NCI-H446 (cell line): Measurements from ENCODE around the gene CUL4A.
A peak's percentile ranks its signal among the peaks of the same experiment; 100 is the strongest.

Source experiments
- DNase-seq, 2 experiments: peaks; one replicate each; lab custom pipeline; 2025; lab: John Stamatoyannopoulos, UW

The CUL4A gene

GRCh38 chr13:113208421-113209335 is 735 bp upstream of the CUL4A start, which contains the start of gene PCID2:
TSS of gene PCID2 (minus strand) at chr13:113208669. CDS start at chr13:113208634, 35 bp downstream.
- peak; percentile 12 to 75 for DNase-seq

DNA sequence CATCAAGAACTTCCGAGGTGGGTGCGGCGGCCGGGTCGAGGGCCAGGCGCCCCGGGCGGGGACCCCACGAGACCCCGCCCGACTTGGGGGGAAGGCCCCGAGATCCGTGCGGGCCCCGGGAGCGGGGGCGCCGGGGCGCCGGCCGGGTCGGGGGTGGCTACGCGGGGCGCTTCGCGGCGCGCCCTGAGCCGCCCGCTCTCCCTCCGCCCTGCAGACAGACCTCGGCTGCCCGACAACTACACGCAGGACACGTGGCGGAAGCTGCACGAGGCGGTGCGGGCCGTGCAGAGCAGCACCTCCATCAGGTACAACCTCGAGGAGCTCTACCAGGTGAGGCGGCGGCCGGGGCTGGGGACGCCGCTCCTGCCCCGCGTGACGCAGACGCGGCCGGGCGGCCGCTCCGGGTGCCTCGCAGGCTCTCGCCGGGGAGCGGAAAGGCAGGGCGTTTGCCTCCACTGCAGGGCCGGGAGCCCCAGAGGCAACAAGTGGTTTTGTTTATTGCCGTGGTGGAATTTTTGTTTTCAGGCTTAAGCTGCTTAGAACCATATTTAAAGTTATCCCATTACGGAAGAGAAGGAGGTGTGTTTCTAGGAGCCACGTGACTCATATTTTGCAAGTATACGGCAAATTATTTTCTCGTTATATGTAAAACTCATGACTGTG is 477 bp downstream of the CUL4A start:
- DNase-seq = no peak

GRCh38 chr13:113210833-113211232 is 1.4 kb downstream of the CUL4A start:
- no peak for DNase-seq

DNA sequence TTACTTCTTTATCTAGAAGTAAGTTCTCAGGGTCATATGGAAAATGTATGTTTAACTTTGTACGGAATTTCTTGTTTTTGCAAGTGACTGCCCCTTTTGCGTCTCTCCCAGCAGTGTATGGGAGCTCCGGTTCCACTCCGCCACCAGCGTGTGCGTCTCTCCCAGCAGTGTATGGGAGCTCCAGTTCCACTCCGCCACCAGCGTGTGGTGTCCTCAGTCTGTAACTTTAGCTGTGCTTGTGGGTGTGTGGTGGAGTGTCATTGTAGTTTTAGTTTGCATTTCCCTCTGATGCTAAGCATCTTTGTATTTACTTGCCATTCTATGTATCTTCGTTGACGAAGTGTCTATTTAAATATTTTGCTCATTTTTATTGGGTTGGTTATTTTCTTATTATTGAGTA is 2.4 kb downstream of the CUL4A start:
- no peak for DNase-seq

GRCh38 chr13:113216254-113217048 is 7.0 kb downstream of the CUL4A start:
- peak in 1 of 2 experiments; percentile 2 for DNase-seq

DNA sequence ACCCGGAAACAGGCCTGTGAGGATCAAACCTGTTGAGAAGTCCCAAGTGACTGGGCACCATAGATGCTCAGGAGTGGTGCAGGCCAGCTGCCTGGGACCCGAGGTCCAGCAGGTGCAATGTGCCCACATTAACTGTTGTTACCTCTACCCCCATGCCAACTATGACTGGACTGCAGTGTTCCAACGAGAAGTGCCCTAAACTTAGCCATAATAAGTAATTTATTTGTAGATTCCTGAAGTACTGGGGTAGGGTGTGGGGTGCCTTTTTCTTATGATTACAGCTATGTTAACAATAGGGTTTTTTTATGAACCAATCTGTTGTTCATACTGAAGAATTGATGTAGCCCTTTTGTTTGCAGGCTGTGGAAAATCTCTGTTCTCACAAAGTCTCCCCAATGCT is 9.2 kb downstream of the CUL4A start:
- no peak for DNase-seq

DNA sequence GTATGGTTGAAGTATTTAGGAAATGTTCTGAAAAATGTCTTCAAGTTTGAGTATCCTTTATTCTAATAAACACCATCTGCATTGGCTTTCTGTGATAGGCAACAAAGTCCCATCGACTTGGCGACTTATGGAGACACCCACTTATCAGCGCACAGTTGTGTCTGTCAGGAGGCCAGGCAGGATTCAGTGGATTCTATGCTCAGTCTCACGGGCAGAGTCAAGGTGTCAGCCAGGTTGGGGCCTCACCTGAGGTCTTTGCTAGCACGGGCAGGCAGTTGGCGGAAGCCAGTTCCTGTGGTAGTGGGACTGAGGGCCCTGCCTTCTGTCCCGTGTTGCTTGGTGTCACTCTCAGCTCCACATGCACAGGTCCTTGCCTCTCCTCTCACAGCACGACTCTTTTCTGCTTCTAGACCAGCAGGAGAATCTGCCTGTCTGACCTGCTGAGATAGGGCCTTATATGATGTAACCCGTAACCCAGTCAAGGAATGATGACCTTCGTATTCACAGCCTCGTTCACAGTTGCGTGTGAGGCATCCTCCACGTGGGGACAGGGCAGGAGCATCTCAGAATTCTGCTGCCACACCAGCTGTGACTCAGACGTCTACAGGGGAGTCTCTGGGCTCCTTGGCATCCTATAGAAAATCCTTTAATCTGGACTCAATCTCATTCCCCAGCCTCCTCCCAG is 10.0 kb downstream of the CUL4A start:
- DNase-seq = no peak

- no peak for DNase-seq
These were observed 10.8 kb downstream of the CUL4A start for GRCh38 chr13:113220141-113220598.

- no peak for DNase-seq
These were observed 11.5 kb downstream of the CUL4A start for GRCh38 chr13:113220877-113221276.

GRCh38 chr13:113223070-113223469 is 13.7 kb downstream of the CUL4A start:
- DNase-seq = no peak

GRCh38 chr13:113224486-113224885 is 15.1 kb downstream of the CUL4A start:
- DNase-seq = no peak

- DNase-seq = no peak
These were observed 16.1 kb downstream of the CUL4A start for GRCh38 chr13:113225515-113225914.

DNA sequence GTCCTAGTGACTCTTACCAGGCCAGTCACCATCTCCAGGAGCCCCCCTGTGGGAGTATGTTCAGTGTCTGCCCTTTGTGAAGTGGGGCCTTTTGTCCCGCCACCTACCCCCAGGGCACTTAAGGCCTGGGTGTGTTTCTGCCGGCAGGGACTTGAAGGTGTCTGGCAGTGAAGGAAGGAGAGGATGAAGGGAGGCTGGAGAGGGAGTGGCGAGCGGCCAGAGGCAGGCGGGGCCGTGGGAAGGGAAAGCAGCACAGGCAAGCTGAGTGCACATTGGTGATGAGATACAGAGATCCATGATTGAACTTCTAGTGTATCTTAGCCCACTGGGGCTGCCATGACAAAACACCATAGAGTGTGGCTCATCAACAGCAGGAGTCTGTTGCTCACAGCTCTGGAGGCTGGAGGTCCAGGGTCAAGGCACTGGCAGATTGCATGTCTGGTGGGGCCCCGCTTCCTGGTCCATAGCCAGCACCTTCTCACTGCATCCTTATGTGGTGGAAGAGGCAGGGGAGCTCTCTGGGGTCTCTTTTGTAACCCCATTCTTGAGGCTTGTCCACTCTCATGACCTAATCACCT is 17.5 kb downstream of the CUL4A start:
- DNase-seq = no peak

- DNase-seq = no peak
These were observed 19.7 kb downstream of the CUL4A start for GRCh38 chr13:113229161-113229560.

DNA sequence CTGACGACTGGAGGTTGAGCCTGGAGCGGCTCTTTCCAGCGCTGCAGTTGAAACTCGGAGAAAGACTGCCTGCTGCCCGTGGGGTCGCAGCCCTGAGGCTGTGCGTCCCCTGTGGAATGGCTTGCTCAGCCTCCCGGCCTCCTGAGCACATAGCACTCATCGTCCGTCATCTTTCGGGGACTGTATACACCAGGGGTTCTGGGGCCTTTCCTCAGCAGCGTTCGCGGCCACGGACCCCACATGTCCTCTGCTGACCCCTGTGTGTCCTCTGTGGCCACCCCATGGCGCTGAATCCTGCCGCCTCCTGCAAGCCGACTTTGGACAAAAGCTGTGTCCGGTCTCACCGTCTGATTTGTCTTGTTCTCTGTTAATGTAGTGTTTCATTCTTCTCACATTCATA is 20.4 kb downstream of the CUL4A start:
- DNase-seq = no peak

- DNase-seq = no peak
These were observed 22.1 kb downstream of the CUL4A start for GRCh38 chr13:113231306-113232207.

DNA sequence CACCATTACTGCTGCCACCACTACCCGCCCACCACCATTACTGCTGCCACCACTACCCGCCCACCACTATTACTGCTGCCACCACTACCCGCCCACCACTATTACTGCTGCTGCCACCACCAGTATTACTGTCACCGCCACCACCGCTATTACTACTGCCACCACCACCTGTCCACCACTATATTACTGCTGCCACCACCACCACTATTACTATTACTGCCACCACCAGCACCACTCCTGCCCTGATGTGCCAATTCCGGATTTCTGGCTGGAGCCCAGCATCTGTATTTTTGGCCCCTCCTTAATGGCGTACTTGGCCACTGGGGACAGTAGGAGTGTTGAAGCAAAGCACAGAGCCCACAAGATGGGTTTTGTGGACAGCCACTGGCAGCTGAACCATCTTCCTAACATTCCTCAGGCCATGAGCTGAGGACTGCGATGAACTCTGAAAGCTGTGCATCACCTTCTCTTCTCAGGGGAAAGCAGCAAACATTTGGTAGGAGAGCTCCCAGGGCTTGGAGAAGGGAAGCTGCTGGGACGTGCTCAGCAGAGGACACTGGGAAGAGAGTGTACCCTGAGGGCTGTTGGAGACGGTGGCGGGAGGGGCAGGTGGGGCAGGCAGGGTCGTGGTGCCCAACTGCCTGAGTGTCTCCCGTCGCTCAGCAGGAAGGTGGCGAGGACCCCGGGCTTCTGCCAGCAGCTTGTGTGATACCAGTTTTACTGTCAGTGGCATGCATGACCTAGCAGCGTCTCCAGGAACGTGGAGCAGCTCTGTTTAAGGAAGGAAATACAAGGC is 23.0 kb downstream of the CUL4A start:
- DNase-seq = no peak

DNA sequence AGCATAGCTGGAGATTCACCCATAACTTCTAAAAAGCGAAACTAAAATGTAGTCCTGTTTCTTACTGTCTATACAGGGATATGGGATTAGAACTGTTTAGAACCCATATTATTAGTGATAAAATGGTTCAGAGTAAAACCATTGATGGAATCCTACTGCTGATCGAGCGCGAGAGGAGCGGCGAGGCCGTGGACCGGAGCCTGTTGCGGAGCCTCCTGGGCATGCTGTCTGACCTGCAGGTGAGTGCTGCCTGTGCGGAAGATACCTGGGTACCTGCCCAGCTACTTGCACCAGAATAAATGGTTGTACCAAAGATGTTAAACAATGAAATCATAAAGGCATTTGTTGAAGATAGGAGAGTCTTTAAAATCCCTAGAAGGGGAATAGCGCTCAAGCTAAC is 23.7 kb downstream of the CUL4A start:
- no peak for DNase-seq

GRCh38 chr13:113238536-113238935 is 29.1 kb downstream of the CUL4A start:
- no peak for DNase-seq
